ENCODE measurements around the gene MROH7.

DNA sequence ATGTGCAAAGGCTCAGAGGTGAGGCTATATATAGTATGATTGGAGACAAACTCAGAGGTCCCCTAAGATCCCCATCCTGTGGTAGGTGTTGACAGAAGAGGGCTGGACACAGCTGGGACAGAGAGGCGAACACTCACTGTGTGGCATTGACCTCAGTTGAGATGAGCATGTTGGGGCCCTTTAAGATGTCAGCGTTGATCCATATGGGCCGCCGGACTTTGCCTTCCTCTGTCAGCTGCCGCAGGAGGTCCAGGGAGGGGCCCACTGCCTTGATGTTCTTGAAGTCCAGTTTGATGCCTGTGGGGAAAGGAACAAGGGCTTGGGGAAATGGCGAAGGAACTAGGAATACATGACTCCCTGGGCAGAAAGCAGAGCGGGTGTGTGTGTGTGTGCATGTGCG, 27.0 kb upstream of the MROH7 start:
- TF ChIP-seq POLR2A (IDR thresholded peaks at IDR 0.05; ENCODE audit: low read depth, low read length) (no peak), POLR2AphosphoS5 (IDR thresholded peaks at IDR 0.05; ENCODE audit: low read depth, low read length) (no peak), POU2F2 (IDR thresholded peaks at IDR 0.05; ENCODE audit: low read depth, low read length) (no peak)

Data from GM12891 (cell line).